ENCODE data around the gene LGALS14.

Gene LGALS14

GRCh38 chr19:39692822-39693221 lies 11.5 kb upstream of the LGALS14 start:
- DNase-seq (ENCODE audit: low read depth, low spot score), result no peak
- in situ Hi-C loops (cut with HindIII; ENCODE audit: low sequenced_read_pairs), result no loop called here
- no peak overlapping the region for H3K4me3 ChIP-seq (ENCODE audit: low read depth, low read length)
- TF ChIP-seq, protein P1, sequence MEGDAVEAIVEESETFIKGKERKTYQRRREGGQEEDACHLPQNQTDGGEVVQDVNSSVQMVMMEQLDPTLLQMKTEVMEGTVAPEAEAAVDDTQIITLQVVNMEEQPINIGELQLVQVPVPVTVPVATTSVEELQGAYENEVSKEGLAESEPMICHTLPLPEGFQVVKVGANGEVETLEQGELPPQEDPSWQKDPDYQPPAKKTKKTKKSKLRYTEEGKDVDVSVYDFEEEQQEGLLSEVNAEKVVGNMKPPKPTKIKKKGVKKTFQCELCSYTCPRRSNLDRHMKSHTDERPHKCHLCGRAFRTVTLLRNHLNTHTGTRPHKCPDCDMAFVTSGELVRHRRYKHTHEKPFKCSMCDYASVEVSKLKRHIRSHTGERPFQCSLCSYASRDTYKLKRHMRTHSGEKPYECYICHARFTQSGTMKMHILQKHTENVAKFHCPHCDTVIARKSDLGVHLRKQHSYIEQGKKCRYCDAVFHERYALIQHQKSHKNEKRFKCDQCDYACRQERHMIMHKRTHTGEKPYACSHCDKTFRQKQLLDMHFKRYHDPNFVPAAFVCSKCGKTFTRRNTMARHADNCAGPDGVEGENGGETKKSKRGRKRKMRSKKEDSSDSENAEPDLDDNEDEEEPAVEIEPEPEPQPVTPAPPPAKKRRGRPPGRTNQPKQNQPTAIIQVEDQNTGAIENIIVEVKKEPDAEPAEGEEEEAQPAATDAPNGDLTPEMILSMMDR (IDR thresholded peaks at IDR 0.05; ENCODE audit: low read depth, low read length), result no peak

- DNase-seq (ENCODE audit: low read depth, low spot score), result no peak
- TF ChIP-seq, protein P1 (IDR thresholded peaks at IDR 0.05; ENCODE audit: low read depth, low read length), result no peak
- in situ Hi-C loops (cut with HindIII; ENCODE audit: low sequenced_read_pairs), result no loop called here
- no peak overlapping the region for H3K4me3 ChIP-seq (ENCODE audit: low read depth, low read length)
Observed at GRCh38 chr19:39695759-39696158, 8.5 kb upstream of the LGALS14 start.

GRCh38 chr19:39696387-39696786 lies 7.9 kb upstream of the LGALS14 start:
- no peak overlapping the region for H3K4me3 ChIP-seq (ENCODE audit: low read depth, low read length)
- in situ Hi-C loops (cut with HindIII; ENCODE audit: low sequenced_read_pairs), result no loop called here
- TF ChIP-seq, protein P1 (IDR thresholded peaks at IDR 0.05; ENCODE audit: low read depth, low read length), result no peak
- DNase-seq (ENCODE audit: low read depth, low spot score), result no peak

DNA sequence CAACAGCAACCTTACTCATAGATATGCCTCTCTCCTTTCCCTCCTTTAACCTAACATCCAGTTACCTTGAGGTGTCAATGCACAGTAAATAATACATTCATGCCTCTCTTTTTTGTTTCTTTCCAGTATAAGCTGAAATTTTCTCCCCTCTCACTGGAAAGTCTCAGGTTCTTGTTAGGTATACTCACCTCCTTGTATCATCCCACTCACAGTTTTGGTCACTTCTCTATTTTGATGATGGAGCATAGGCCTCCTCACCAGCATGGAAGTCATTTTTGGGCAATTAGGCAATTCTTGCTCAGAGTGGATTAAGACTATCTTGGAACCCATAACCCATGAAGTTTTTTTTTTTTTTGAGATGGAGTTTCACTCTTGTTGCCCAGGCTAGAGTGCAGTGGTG lies 5.7 kb upstream of the LGALS14 start:
- in situ Hi-C loops (cut with HindIII; ENCODE audit: low sequenced_read_pairs), result no loop called here
- DNase-seq (ENCODE audit: low read depth, low spot score), result no peak
- no peak overlapping the region for H3K4me3 ChIP-seq (ENCODE audit: low read depth, low read length)
- TF ChIP-seq, protein P1 (IDR thresholded peaks at IDR 0.05; ENCODE audit: low read depth, low read length), result no peak

DNA sequence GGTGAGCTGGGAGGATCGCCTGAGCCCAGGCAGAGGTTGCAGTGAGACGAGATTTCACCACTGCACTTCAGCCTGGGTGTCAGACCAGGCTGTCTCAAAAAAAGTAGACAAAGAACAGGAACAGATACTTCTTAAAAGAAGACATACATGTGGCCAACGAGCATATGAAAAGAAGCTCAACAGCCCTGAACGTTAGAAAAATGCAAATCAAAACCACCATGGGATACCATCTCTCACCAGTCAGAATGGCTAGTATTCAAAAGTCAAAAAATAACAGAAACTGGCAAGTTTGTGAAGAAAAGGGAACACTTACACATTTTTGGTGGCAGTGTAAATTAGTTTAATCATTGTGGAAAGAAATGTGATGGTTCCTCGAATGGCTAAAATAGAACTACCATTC lies 3.0 kb upstream of the LGALS14 start:
- no peak for DNase-seq (ENCODE audit: low read depth, low spot score)

DNA sequence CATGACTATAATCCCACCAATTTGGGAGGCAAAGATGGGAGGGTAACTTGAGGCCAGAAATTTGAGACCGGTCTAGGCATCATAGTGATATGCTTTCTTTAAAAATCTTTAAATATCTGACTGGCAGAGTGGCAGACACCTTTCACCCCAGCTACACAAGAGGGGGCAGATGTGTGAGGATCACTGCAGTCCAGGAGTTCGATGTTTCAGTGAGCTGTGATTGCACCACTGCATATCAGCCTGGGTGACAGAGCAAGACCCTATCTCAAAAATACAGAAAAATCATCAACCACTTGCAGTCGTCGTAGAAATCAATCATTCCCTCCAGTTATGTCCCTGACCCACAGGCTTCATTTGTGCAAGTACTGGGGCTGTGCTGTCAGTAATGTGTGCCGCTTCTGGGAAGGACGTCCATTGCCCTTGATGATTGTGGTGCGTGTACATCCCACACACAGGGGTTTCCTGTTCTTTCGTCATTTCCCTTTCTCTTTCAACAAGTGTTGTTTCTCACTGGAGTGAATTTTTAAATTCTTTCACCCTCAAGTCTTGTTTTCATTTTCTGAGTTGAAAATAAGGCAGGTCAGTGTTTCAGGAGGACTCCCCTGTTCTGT lies 1.4 kb downstream of the LGALS14 start:
- no peak for DNase-seq (ENCODE audit: low read depth, low spot score)
- TF ChIP-seq, protein P1 (IDR thresholded peaks at IDR 0.05; ENCODE audit: low read depth, low read length), result no peak
- no peak overlapping the region for H3K4me3 ChIP-seq (ENCODE audit: low read depth, low read length)
- in situ Hi-C loops (cut with HindIII; ENCODE audit: low sequenced_read_pairs), result no loop called here

More for the DNA sequence above, 3.0 kb upstream of the LGALS14 start:
- no peak overlapping the region for H3K4me3 ChIP-seq (ENCODE audit: low read depth, low read length)
- TF ChIP-seq, protein P1 (IDR thresholded peaks at IDR 0.05; ENCODE audit: low read depth, low read length), result no peak
- in situ Hi-C loops (cut with HindIII; ENCODE audit: low sequenced_read_pairs), result no loop called here
